ENCODE results near the gene RNF213. TPM values are rescaled to one million over a fixed set of nuclear protein-coding genes. Genes with fewer than 3 reads are reported as not detected.
A peak's percentile ranks its signal among the peaks of the same experiment; 100 is the strongest.

The RNF213 gene
- total and polyA plus RNA-seq, 2 donors (not counting 1 experiment from before 2014, with no cell fraction given) = 36.8 to 245 TPM

DNA sequence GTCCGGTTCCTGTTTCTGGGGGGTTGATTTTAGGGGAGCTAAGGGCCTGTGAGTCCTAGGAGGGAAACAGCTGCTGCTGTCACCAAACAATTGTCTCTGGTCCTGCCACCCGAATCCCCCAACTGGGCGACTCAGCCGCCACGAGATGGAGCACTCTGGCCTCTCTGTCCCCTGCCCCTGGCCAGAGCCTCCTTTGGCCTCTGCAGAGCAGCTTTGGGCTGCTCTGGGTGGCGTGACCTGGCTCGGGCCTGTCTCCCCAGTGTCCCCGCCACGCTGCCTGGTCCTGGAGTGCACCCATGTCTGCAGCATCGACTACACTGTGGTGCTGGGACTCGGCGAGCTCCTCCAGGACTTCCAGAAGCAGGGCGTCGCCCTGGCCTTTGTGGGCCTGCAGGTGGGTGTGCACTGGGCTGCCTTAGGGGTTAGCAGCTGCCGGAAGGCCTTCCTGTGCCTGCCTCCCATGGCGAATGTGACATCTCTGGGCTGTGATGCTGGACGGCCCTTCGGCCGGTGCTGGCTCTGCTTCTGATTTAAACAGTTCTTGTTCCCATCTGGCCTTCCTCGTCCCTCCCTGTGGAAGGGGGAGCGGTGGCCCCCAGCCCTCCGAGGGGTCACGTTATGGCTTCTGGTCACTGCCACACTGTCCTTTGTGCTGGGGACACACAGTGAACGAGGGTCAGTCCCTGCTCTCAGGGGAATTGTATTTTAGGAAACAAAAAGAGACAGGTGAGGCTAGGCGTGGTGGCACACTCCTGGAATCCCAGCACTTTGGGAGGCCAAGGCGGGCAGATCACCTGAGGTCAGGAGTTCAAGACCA, 11.6 kb upstream of the RNF213 start:
- no peak for DNase-seq (ENCODE audit: low read depth in 2 of 2)
- no peaks in the 10 kb centered on the region for H3K9me3 ChIP-seq (ENCODE audit: control insufficient read depth, insufficient read depth, low read depth, low read length)

DNA sequence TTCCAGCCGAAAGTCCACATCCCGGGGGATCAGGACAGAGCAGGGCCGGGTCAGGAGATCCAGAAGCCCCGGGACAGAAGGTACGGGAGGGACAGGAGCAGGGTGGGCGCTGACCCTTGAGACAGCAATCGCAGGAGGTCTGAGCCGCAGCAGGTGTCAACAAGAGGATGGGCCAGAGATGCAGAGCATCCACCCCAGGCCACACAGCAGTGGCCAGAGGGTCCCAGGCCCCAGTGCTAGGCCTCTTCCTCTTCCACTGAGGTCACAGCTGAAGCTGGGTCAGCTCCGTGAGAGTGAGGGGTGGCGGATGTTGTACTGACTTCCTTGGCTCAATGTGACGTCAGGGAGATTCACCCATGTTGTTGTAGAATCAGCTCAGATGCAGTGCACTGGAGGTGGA, 8.7 kb upstream of the RNF213 start:
- H3K36me3 ChIP-seq (ENCODE audit: control insufficient read depth, insufficient read depth, low read length) = peaks cover 3% of the 10 kb centered on the region
- H3K4me2 ChIP-seq (ENCODE audit: extremely low read depth, insufficient read depth, low read length) = no peak overlapping the region
- TF ChIP-seq EZH2 (IDR thresholded peaks at IDR 0.05; ENCODE audit: low read length, missing control alignments) = no peak
- TF ChIP-seq, protein P1, sequence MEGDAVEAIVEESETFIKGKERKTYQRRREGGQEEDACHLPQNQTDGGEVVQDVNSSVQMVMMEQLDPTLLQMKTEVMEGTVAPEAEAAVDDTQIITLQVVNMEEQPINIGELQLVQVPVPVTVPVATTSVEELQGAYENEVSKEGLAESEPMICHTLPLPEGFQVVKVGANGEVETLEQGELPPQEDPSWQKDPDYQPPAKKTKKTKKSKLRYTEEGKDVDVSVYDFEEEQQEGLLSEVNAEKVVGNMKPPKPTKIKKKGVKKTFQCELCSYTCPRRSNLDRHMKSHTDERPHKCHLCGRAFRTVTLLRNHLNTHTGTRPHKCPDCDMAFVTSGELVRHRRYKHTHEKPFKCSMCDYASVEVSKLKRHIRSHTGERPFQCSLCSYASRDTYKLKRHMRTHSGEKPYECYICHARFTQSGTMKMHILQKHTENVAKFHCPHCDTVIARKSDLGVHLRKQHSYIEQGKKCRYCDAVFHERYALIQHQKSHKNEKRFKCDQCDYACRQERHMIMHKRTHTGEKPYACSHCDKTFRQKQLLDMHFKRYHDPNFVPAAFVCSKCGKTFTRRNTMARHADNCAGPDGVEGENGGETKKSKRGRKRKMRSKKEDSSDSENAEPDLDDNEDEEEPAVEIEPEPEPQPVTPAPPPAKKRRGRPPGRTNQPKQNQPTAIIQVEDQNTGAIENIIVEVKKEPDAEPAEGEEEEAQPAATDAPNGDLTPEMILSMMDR (conservative IDR thresholded peaks at IDR 0.05 in 1 of 2, IDR thresholded peaks at IDR 0.05 in 1 of 2; ENCODE audit: low read depth in 1 of 2, low read length in 2 of 2) = no peak
- no peaks in the 10 kb centered on the region for H3K9me3 ChIP-seq (ENCODE audit: control insufficient read depth, insufficient read depth, low read depth, low read length)
- H3K9ac ChIP-seq (ENCODE audit: insufficient read depth, low read length) = no peak overlapping the region
- H3K27me3 ChIP-seq (ENCODE audit: control insufficient read depth, insufficient read depth, low read length) = no peaks in the 10 kb centered on the region
- H3K4me3 ChIP-seq (replicated peaks in 1 of 4; ENCODE audit: control extremely low read depth in 1 of 4, insufficient read depth in 1 of 4, low read depth in 3 of 4, low read length in 4 of 4) = no peak overlapping the region
- H3K4me1 ChIP-seq (ENCODE audit: control insufficient read depth, extremely low read depth, insufficient read depth, low read length) = peaks cover 9% of the 10 kb centered on the region
- H2AFZ ChIP-seq (ENCODE audit: low read length) = no peak overlapping the region
- no peak for DNase-seq (ENCODE audit: low read depth in 2 of 2)
- no peaks in the 10 kb centered on the region for H3K79me2 ChIP-seq (ENCODE audit: control insufficient read depth, insufficient read depth, low read length)
- H3K27ac ChIP-seq (ENCODE audit: insufficient read depth, low read length) = no peak overlapping the region
- H4K20me1 ChIP-seq (ENCODE audit: control insufficient read depth, extremely low read depth, insufficient read depth, low read length) = no peaks in the 10 kb centered on the region

More for the DNA sequence above, 11.6 kb upstream of the RNF213 start:
- Histone ChIP-seq H2AFZ (ENCODE audit: low read length) (no peak overlapping the region), H3K79me2 (ENCODE audit: control insufficient read depth, insufficient read depth, low read length) (no peaks in the 10 kb centered on the region), H3K4me2 (ENCODE audit: extremely low read depth, insufficient read depth, low read length) (no peak overlapping the region), H3K27me3 (ENCODE audit: control insufficient read depth, insufficient read depth, low read length) (no peaks in the 10 kb centered on the region), H4K20me1 (ENCODE audit: control insufficient read depth, extremely low read depth, insufficient read depth, low read length) (no peaks in the 10 kb centered on the region), H3K27ac (ENCODE audit: insufficient read depth, low read length) (no peak overlapping the region), H3K9ac (ENCODE audit: insufficient read depth, low read length) (no peak overlapping the region), H3K4me3 (replicated peaks in 1 of 4; ENCODE audit: control extremely low read depth in 1 of 4, insufficient read depth in 1 of 4, low read depth in 3 of 4, low read length in 4 of 4) (no peak overlapping the region), H3K4me1 (ENCODE audit: control insufficient read depth, extremely low read depth, insufficient read depth, low read length) (no peaks in the 10 kb centered on the region), H3K36me3 (ENCODE audit: control insufficient read depth, insufficient read depth, low read length) (peaks cover 3% of the 10 kb centered on the region)
- TF ChIP-seq, protein P1 (conservative IDR thresholded peaks at IDR 0.05 in 1 of 2, IDR thresholded peaks at IDR 0.05 in 1 of 2; ENCODE audit: low read depth in 1 of 2, low read length in 2 of 2) = no peak
- no peak for TF ChIP-seq EZH2 (IDR thresholded peaks at IDR 0.05; ENCODE audit: low read length, missing control alignments)

GRCh38 chr17:80252871-80253270, 7.8 kb upstream of the RNF213 start:
- no peak for TF ChIP-seq EZH2 (IDR thresholded peaks at IDR 0.05; ENCODE audit: low read length, missing control alignments)
- TF ChIP-seq, protein P1 (conservative IDR thresholded peaks at IDR 0.05 in 1 of 2, IDR thresholded peaks at IDR 0.05 in 1 of 2; ENCODE audit: low read depth in 1 of 2, low read length in 2 of 2) = peak; percentile 12 to 35
- DNase-seq (ENCODE audit: low read depth in 2 of 2) = peak; percentile 6 to 19
- H3K36me3 ChIP-seq (ENCODE audit: control insufficient read depth, insufficient read depth, low read length) = peaks cover 2% of the 10 kb centered on the region
- no peak overlapping the region for H3K4me2 ChIP-seq (ENCODE audit: extremely low read depth, insufficient read depth, low read length)
- no peak overlapping the region for H3K9ac ChIP-seq (ENCODE audit: insufficient read depth, low read length)
- no peak overlapping the region for H3K4me3 ChIP-seq (replicated peaks in 1 of 4; ENCODE audit: control extremely low read depth in 1 of 4, insufficient read depth in 1 of 4, low read depth in 3 of 4, low read length in 4 of 4)
- H2AFZ ChIP-seq (ENCODE audit: low read length) = no peak overlapping the region
- no peaks in the 10 kb centered on the region for H3K27me3 ChIP-seq (ENCODE audit: control insufficient read depth, insufficient read depth, low read length)
- peaks cover 9% of the 10 kb centered on the region for H3K4me1 ChIP-seq (ENCODE audit: control insufficient read depth, extremely low read depth, insufficient read depth, low read length)
- H3K79me2 ChIP-seq (ENCODE audit: control insufficient read depth, insufficient read depth, low read length) = no peaks in the 10 kb centered on the region
- H3K9me3 ChIP-seq (ENCODE audit: control insufficient read depth, insufficient read depth, low read depth, low read length) = no peaks in the 10 kb centered on the region
- H4K20me1 ChIP-seq (ENCODE audit: control insufficient read depth, extremely low read depth, insufficient read depth, low read length) = no peaks in the 10 kb centered on the region
- no peak overlapping the region for H3K27ac ChIP-seq (ENCODE audit: insufficient read depth, low read length)

Measured in fibroblast of lung (primary cell).